Endodermal cell (in vitro differentiated cells): ENCODE results near the gene SH3BP4. TPM values are rescaled to one million over a fixed set of nuclear protein-coding genes. Genes with fewer than 3 reads are reported as not detected.

Experiments
- DNase-seq: peaks from one replicate; pipeline ENCODE4 v3.0.0-alpha.2; 2017
- H3K27ac ChIP-seq: 2 replicates; pipeline ENCODE4 v1.5.1; 2013; ENCODE audit warnings: mild to moderate bottlenecking, low read depth, low read length, moderate library complexity
- H3K27me3 ChIP-seq: 2 replicates; pipeline ENCODE4 v1.6.1; 2013; ENCODE audit warnings: mild to moderate bottlenecking, low read length, moderate library complexity; ENCODE audit not compliant: insufficient read depth, control insufficient read depth, poor library complexity, severe bottlenecking
- H3K36me3 ChIP-seq: 2 replicates; pipeline ENCODE4 v1.7.0; 2013; ENCODE audit warnings: mild to moderate bottlenecking, low read length, moderate library complexity; ENCODE audit not compliant: control insufficient read depth, insufficient read depth
- H3K4me1 ChIP-seq: one replicate; pipeline ENCODE4 v1.7.0; 2013; ENCODE audit warnings: low read length; ENCODE audit not compliant: control insufficient read depth, insufficient read depth
- H3K4me3 ChIP-seq: 2 replicates; pipeline ENCODE4 v1.5.1; 2013; ENCODE audit warnings: mild to moderate bottlenecking, low read length, moderate library complexity
- H3K9ac ChIP-seq: 2 replicates; pipeline ENCODE4 v1.6.1; 2013; ENCODE audit warnings: mild to moderate bottlenecking, low read length, moderate library complexity; ENCODE audit not compliant: poor library complexity, severe bottlenecking; ENCODE audit errors: extremely low read depth
- H3K9me3 ChIP-seq: 2 replicates; pipeline ENCODE4 v1.6.1; 2013; ENCODE audit warnings: mild to moderate bottlenecking, low read length, moderate library complexity; ENCODE audit not compliant: control insufficient read depth
- H3K27ac Mint-ChIP-seq: 2 replicates; pipeline ENCODE4 v1.8.0; 2020; ENCODE audit warnings: mixed read lengths
- H3K27me3 Mint-ChIP-seq: 2 replicates; pipeline ENCODE4 v1.8.0; 2021; ENCODE audit warnings: mild to moderate bottlenecking, mixed read lengths; ENCODE audit not compliant: insufficient read depth
- H3K36me3 Mint-ChIP-seq: 2 replicates; pipeline ENCODE4 v1.8.0; 2020; ENCODE audit warnings: low read depth, mixed read lengths
- H3K4me1 Mint-ChIP-seq: 2 replicates; pipeline ENCODE4 v1.8.0; 2020; ENCODE audit warnings: mixed read lengths
- H3K4me3 Mint-ChIP-seq: 2 replicates; pipeline ENCODE4 v1.8.0; 2020; ENCODE audit warnings: mild to moderate bottlenecking, moderate library complexity, mixed read lengths
- H3K9me3 Mint-ChIP-seq: 2 replicates; pipeline ENCODE4 v1.8.0; 2020; ENCODE audit warnings: mild to moderate bottlenecking, mixed read lengths
- CTCF ChIP-seq: fragments of 200-600 bp; sonication (generic); conservative IDR thresholded peaks from 2 replicates; pipeline ENCODE4 v1.5.0; 2021; ENCODE audit warnings: antibody characterized with exemption, mild to moderate bottlenecking
- WGBS, 2 experiments: methylation state at CpG; one replicate each; pipeline versions ENCODE4 v1.1.5 to v1.1.7; 2013; ENCODE audit warnings: missing lambda C conversion rate in 2 of 2, mixed read lengths in 1 of 2; ENCODE audit not compliant: insufficient coverage in 1 of 2, insufficient read length in 1 of 2; 5-methylcytosine and 5-hydroxymethylcytosine counted together
- total RNA-seq, 2 donors: library from RNA; stranded (reverse); fragmentation: NEBNext Ultra II Directional in 1 of 2; extraction: Animal tissue kit (Norgen Biotek cat#: 25700) in 1 of 2; gene quantifications; 2 replicates in 1 of 2; 3 replicates in 1 of 2; pipeline ENCODE4 v1.2.1, GENCODE V29; 2021

SH3BP4 gene
- total RNA-seq, 2 donors from 2014 or later = 49.1 to 53.4 TPM

- WGBS, 2 experiments = 93 to 94% methylated on average over 8 to 10 of the region's 10 CpGs
- no peaks in the 10 kb centered on the region for H3K36me3 Mint-ChIP-seq
- no peak for TF ChIP-seq CTCF
- no peaks in the 10 kb centered on the region for H3K27me3 ChIP-seq
- no peak overlapping the region for H3K27ac Mint-ChIP-seq
- H3K27me3 Mint-ChIP-seq = no peaks in the 10 kb centered on the region
- H3K4me3 Mint-ChIP-seq = no peak overlapping the region
- H3K27ac ChIP-seq = no peak overlapping the region
- H3K9me3 ChIP-seq = no peaks in the 10 kb centered on the region
- no peak for DNase-seq
- peaks cover 2% of the 10 kb centered on the region for H3K4me1 Mint-ChIP-seq
- H3K9me3 Mint-ChIP-seq = no peaks in the 10 kb centered on the region
- no peak overlapping the region for H3K9ac ChIP-seq
- no peaks in the 10 kb centered on the region for H3K4me1 ChIP-seq
- no peaks in the 10 kb centered on the region for H3K36me3 ChIP-seq
- H3K4me3 ChIP-seq = no peak overlapping the region
Measured at GRCh38 chr2:235061656-235062055, 109.8 kb downstream of the SH3BP4 start.

GRCh38 chr2:235063471-235063961 is 111.7 kb downstream of the SH3BP4 start:
- Histone ChIP-seq H3K9me3 (no peaks in the 10 kb centered on the region), H3K4me1 (no peaks in the 10 kb centered on the region), H3K36me3 (no peaks in the 10 kb centered on the region), H3K27me3 (no peaks in the 10 kb centered on the region), H3K27ac (peak overlapping the region; percentile 47), H3K4me3 (no peak overlapping the region), H3K9ac (no peak overlapping the region)
- Mint-ChIP-seq H3K9me3 (no peaks in the 10 kb centered on the region), H3K4me3 (no peak overlapping the region), H3K36me3 (no peaks in the 10 kb centered on the region), H3K27ac (no peak overlapping the region), H3K27me3 (no peaks in the 10 kb centered on the region), H3K4me1 (peaks cover 7% of the 10 kb centered on the region)
- no peak for DNase-seq
- no peak for TF ChIP-seq CTCF
- WGBS, 2 experiments = 83 to 89% methylated on average over 14 to 17 of the region's 17 CpGs

GRCh38 chr2:235064976-235065375 is 113.2 kb downstream of the SH3BP4 start:
- Histone ChIP-seq H3K36me3 (no peaks in the 10 kb centered on the region), H3K4me1 (no peaks in the 10 kb centered on the region), H3K9me3 (no peaks in the 10 kb centered on the region), H3K4me3 (no peak overlapping the region), H3K9ac (no peak overlapping the region), H3K27me3 (no peaks in the 10 kb centered on the region), H3K27ac (peak overlapping the region; percentile 8)
- WGBS, 2 experiments = 76 to 85% methylated on average over 4 to 7 of the region's 7 CpGs
- no peaks in the 10 kb centered on the region for H3K9me3 Mint-ChIP-seq
- H3K4me1 Mint-ChIP-seq = peaks cover 10% of the 10 kb centered on the region
- no peak overlapping the region for H3K27ac Mint-ChIP-seq
- DNase-seq = no peak
- no peaks in the 10 kb centered on the region for H3K27me3 Mint-ChIP-seq
- no peaks in the 10 kb centered on the region for H3K36me3 Mint-ChIP-seq
- no peak for TF ChIP-seq CTCF
- H3K4me3 Mint-ChIP-seq = no peak overlapping the region
